AG09309 (cell line): ENCODE results near the gene EPN1.

Experiments
- DNase-seq: peaks from one replicate; pipeline ENCODE4 v3.0.0-alpha.2; 2010; ENCODE audit warnings: low read depth
- H3K4me3 ChIP-seq: 2 replicates; pipeline ENCODE4 v1.5.1; 2011; ENCODE audit warnings: mild to moderate bottlenecking, low read depth, low read length, moderate library complexity; ENCODE audit not compliant: control insufficient read depth
- TF ChIP-seq, protein P1 (sequence below): IDR thresholded peaks from 2 replicates; pipeline ENCODE4 v1.5.1; 2011; ENCODE audit warnings: mild to moderate bottlenecking, low read depth, low read length, inconsistent platforms; ENCODE audit not compliant: insufficient read depth, control insufficient read depth; ENCODE audit errors: missing control alignments

Gene EPN1

GRCh38 chr19:55694656-55695491 is 19.8 kb downstream of the EPN1 start:
- no peak for DNase-seq
- TF ChIP-seq, protein P1, sequence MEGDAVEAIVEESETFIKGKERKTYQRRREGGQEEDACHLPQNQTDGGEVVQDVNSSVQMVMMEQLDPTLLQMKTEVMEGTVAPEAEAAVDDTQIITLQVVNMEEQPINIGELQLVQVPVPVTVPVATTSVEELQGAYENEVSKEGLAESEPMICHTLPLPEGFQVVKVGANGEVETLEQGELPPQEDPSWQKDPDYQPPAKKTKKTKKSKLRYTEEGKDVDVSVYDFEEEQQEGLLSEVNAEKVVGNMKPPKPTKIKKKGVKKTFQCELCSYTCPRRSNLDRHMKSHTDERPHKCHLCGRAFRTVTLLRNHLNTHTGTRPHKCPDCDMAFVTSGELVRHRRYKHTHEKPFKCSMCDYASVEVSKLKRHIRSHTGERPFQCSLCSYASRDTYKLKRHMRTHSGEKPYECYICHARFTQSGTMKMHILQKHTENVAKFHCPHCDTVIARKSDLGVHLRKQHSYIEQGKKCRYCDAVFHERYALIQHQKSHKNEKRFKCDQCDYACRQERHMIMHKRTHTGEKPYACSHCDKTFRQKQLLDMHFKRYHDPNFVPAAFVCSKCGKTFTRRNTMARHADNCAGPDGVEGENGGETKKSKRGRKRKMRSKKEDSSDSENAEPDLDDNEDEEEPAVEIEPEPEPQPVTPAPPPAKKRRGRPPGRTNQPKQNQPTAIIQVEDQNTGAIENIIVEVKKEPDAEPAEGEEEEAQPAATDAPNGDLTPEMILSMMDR = no peak

GRCh38 chr19:55695511-55696290 is 20.7 kb downstream of the EPN1 start:
- TF ChIP-seq, protein P1 = no peak
- no peak for DNase-seq
- H3K4me3 ChIP-seq = no peak overlapping the region

More at GRCh38 chr19:55694656-55695491, 19.8 kb downstream of the EPN1 start:
- H3K4me3 ChIP-seq = no peak overlapping the region

- TF ChIP-seq, protein P1 = no peak
- no peak for DNase-seq
- H3K4me3 ChIP-seq = no peak overlapping the region
Observed at GRCh38 chr19:55696301-55697068, 21.5 kb downstream of the EPN1 start.

GRCh38 chr19:55697069-55697440 is 22.0 kb downstream of the EPN1 start:
- no peak for DNase-seq
- TF ChIP-seq, protein P1 = no peak
- no peak overlapping the region for H3K4me3 ChIP-seq

DNA sequence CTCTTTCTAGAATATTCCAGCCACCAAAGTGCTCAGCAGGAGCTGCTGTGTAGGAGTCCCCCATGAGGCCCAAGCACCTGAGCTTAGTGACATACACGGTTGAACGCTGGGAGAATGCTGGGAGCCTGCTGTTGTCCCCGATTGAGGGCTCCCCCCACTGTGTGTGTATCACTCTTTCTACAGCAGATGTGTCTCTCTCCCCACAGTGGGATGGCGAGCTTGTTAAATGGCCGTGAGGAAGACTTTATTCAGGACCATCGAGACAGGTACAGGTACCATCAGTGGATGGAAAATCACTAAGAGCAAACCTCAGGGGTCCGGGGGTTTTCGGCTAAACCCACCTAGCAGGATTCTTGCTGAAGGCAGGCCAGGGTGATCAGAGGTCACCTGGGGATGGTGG is 22.7 kb downstream of the EPN1 start:
- no peak overlapping the region for H3K4me3 ChIP-seq
- no peak for DNase-seq

GRCh38 chr19:55698256-55698655 is 23.2 kb downstream of the EPN1 start:
- DNase-seq = no peak
- TF ChIP-seq, protein P1 = no peak
- H3K4me3 ChIP-seq = no peak overlapping the region

More for the DNA sequence above, 22.7 kb downstream of the EPN1 start:
- TF ChIP-seq, protein P1 = no peak
